ENCODE measurements around the gene PDLIM1. TPM values are rescaled to one million over a fixed set of nuclear protein-coding genes. Genes with fewer than 3 reads are reported as not detected.
A peak's percentile ranks its signal among the peaks of the same experiment; 100 is the strongest.

The PDLIM1 gene
- total RNA-seq, 2 donors from 2014 or later: 109 to 140 TPM

GRCh38 chr10:95254629-95255028 is 36.2 kb downstream of the PDLIM1 start:
- H3K36me3 ChIP-seq: peaks cover 5% of the 10 kb centered on the region
- H3K4me3 ChIP-seq: no peak overlapping the region
- H3K9me3 ChIP-seq: no peaks in the 10 kb centered on the region
- H3K27me3 ChIP-seq (replicated peaks; ENCODE audit: insufficient read depth): no peaks in the 10 kb centered on the region
- peak overlapping the region in 1 of 2 donors; percentile 24 for H3K27ac ChIP-seq
- no peak for TF ChIP-seq CTCF (IDR thresholded peaks at IDR 0.05)
- no peak for DNase-seq (ENCODE audit: low spot score)
- ATAC-seq (ENCODE audit: insufficient number of reproducible peaks, low FRiP score, low read depth): no peak
- H3K4me1 ChIP-seq (ENCODE audit: control insufficient read depth in 1 of 2, low read depth in 2 of 2): peaks cover 10 to 43% of the 10 kb centered on the region in 2 donors

GRCh38 chr10:95253686-95254085 is 37.1 kb downstream of the PDLIM1 start:
- Histone ChIP-seq H3K4me1 (ENCODE audit: control insufficient read depth in 1 of 2, low read depth in 2 of 2) (peaks cover 18 to 52% of the 10 kb centered on the region in 2 donors), H3K27me3 (replicated peaks; ENCODE audit: insufficient read depth) (no peaks in the 10 kb centered on the region), H3K4me3 (no peak overlapping the region), H3K27ac (no peak overlapping the region), H3K36me3 (no peaks in the 10 kb centered on the region), H3K9me3 (no peaks in the 10 kb centered on the region)
- ATAC-seq (ENCODE audit: insufficient number of reproducible peaks, low FRiP score, low read depth) (no peak), DNase-seq (ENCODE audit: low spot score) (no peak)
- no peak for TF ChIP-seq CTCF (IDR thresholded peaks at IDR 0.05)

GRCh38 chr10:95253007-95253406 is 37.8 kb downstream of the PDLIM1 start:
- DNase-seq (ENCODE audit: low spot score) (no peak), ATAC-seq (ENCODE audit: insufficient number of reproducible peaks, low FRiP score, low read depth) (no peak)
- no peaks in the 10 kb centered on the region for H3K9me3 ChIP-seq
- TF ChIP-seq CTCF (IDR thresholded peaks at IDR 0.05): no peak
- H3K27ac ChIP-seq: no peak overlapping the region
- no peaks in the 10 kb centered on the region for H3K27me3 ChIP-seq (replicated peaks; ENCODE audit: insufficient read depth)
- no peak overlapping the region for H3K4me3 ChIP-seq
- peaks cover 23 to 59% of the 10 kb centered on the region in 2 donors for H3K4me1 ChIP-seq (ENCODE audit: control insufficient read depth in 1 of 2, low read depth in 2 of 2)
- no peaks in the 10 kb centered on the region for H3K36me3 ChIP-seq

- ATAC-seq (ENCODE audit: insufficient number of reproducible peaks, low FRiP score, low read depth): no peak
- H3K9me3 ChIP-seq: no peaks in the 10 kb centered on the region
- H3K27me3 ChIP-seq (replicated peaks; ENCODE audit: insufficient read depth): no peaks in the 10 kb centered on the region
- peaks cover 5% of the 10 kb centered on the region for H3K36me3 ChIP-seq
- no peak overlapping the region for H3K4me3 ChIP-seq
- TF ChIP-seq CTCF (IDR thresholded peaks at IDR 0.05): no peak
- H3K27ac ChIP-seq: peak overlapping the region; percentile 67 to 78
- no peak for DNase-seq (ENCODE audit: low spot score)
- peaks cover 35 to 75% of the 10 kb centered on the region in 2 donors for H3K4me1 ChIP-seq (ENCODE audit: control insufficient read depth in 1 of 2, low read depth in 2 of 2)
Observed at GRCh38 chr10:95250856-95251255, 39.9 kb downstream of the PDLIM1 start.

- Histone ChIP-seq H3K27ac (peak overlapping the region; percentile 78 to 81), H3K27me3 (replicated peaks; ENCODE audit: insufficient read depth) (no peaks in the 10 kb centered on the region), H3K4me1 (ENCODE audit: control insufficient read depth in 1 of 2, low read depth in 2 of 2) (peaks cover 35 to 75% of the 10 kb centered on the region in 2 donors), H3K36me3 (peaks cover 18% of the 10 kb centered on the region), H3K9me3 (no peaks in the 10 kb centered on the region), H3K4me3 (peak overlapping the region; percentile 12)
- DNase-seq (ENCODE audit: low spot score): no peak
- no peak for ATAC-seq (ENCODE audit: insufficient number of reproducible peaks, low FRiP score, low read depth)
- TF ChIP-seq CTCF (IDR thresholded peaks at IDR 0.05): no peak
Observed at GRCh38 chr10:95249467-95249866, 41.3 kb downstream of the PDLIM1 start.

All from thoracic aorta (tissue), 2 donors.